Type B pancreatic cell (in vitro differentiated cells): ENCODE results near the gene TAOK2. TPM values are rescaled to one million over a fixed set of nuclear protein-coding genes. Genes with fewer than 3 reads are reported as not detected.
"Not testable (repeated sequence)": the region's sequence is repeated elsewhere in the genome, so short reads cannot be mapped to it uniquely, and the experiment has no call there.

Experiments
- DNase-seq: peaks from one replicate; pipeline ENCODE4 v3.0.0; 2021; ENCODE audit warnings: mixed read lengths; ENCODE audit not compliant: unreplicated experiment; ENCODE audit errors: extremely low spot score
- H3K27ac Mint-ChIP-seq: 2 replicates; pipeline ENCODE4 v1.8.0; 2021; ENCODE audit warnings: mild to moderate bottlenecking, mixed read lengths
- H3K27me3 Mint-ChIP-seq: 2 replicates; pipeline ENCODE4 v1.8.0; 2021; ENCODE audit warnings: mixed read lengths
- H3K36me3 Mint-ChIP-seq: 2 replicates; pipeline ENCODE4 v1.8.0; 2021; ENCODE audit warnings: mixed read lengths
- H3K4me1 Mint-ChIP-seq: one replicate; pipeline ENCODE4 v1.8.0; 2021; ENCODE audit warnings: mixed read lengths; ENCODE audit not compliant: unreplicated experiment
- H3K4me3 Mint-ChIP-seq: 2 replicates; pipeline ENCODE4 v1.8.0; 2021; ENCODE audit warnings: mild to moderate bottlenecking, mixed read lengths
- H3K9me3 Mint-ChIP-seq: 2 replicates; pipeline ENCODE4 v1.8.0; 2021; ENCODE audit warnings: mixed read lengths
- CTCF ChIP-seq: fragments of 200-600 bp; sonication (generic); conservative IDR thresholded peaks from 2 replicates; pipeline ENCODE4 v1.5.0; 2021; ENCODE audit warnings: antibody characterized with exemption, mild to moderate bottlenecking
- total RNA-seq: library from RNA; stranded (reverse); gene quantifications from 2 replicates; pipeline ENCODE4 v1.2.1, GENCODE V29; 2021; ENCODE audit warnings: low replicate concordance

The TAOK2 gene
- total RNA-seq, 1 donor from 2014 or later = 52.4 TPM

- peaks cover 21% of the 10 kb centered on the region for H3K27me3 Mint-ChIP-seq
- TF ChIP-seq CTCF = no peak
- H3K4me3 Mint-ChIP-seq = no peak overlapping the region
- peaks cover 5% of the 10 kb centered on the region for H3K4me1 Mint-ChIP-seq
- DNase-seq = no peak
- no peaks in the 10 kb centered on the region for H3K9me3 Mint-ChIP-seq
- no peaks in the 10 kb centered on the region for H3K36me3 Mint-ChIP-seq
- no peak overlapping the region for H3K27ac Mint-ChIP-seq
Measured at GRCh38 chr16:30017277-30017656, 43.6 kb downstream of the TAOK2 start.

GRCh38 chr16:30017937-30018336 lies 44.3 kb downstream of the TAOK2 start:
- H3K27ac Mint-ChIP-seq, H3K9me3 Mint-ChIP-seq, DNase-seq, H3K4me3 Mint-ChIP-seq, H3K36me3 Mint-ChIP-seq, H3K4me1 Mint-ChIP-seq: not testable (repeated sequence)
- H3K27me3 Mint-ChIP-seq = peaks cover 20% of the 10 kb centered on the region

- Mint-ChIP-seq H3K36me3 (no peaks in the 10 kb centered on the region), H3K4me1 (peaks cover 5% of the 10 kb centered on the region), H3K9me3 (no peaks in the 10 kb centered on the region), H3K27ac (no peak overlapping the region), H3K4me3 (peak overlapping the region; percentile 48), H3K27me3 (peaks cover 20% of the 10 kb centered on the region)
- DNase-seq = no peak
- no peak for TF ChIP-seq CTCF
Measured at GRCh38 chr16:30018731-30019158, 45.1 kb downstream of the TAOK2 start.

GRCh38 chr16:30022887-30023286 lies 49.2 kb downstream of the TAOK2 start, which contains the start of gene C16orf92:
Gene C16orf92 (plus strand): TSS chr16:30023198. CDS start chr16:30023341, 143 bp downstream.
- no peak for DNase-seq
- Mint-ChIP-seq H3K9me3 (no peaks in the 10 kb centered on the region), H3K27ac (no peak within 1 kb of the TSS), H3K4me1 (peaks cover 5% of the 10 kb centered on the region), H3K4me3 (no peak within 1 kb of the TSS), H3K27me3 (peaks cover 40% of the 10 kb centered on the region), H3K36me3 (no peaks in the 10 kb centered on the region)
- no peak for TF ChIP-seq CTCF

GRCh38 chr16:30023586-30023985 lies 49.9 kb downstream of the TAOK2 start:
- peaks cover 5% of the 10 kb centered on the region for H3K4me1 Mint-ChIP-seq
- no peaks in the 10 kb centered on the region for H3K9me3 Mint-ChIP-seq
- TF ChIP-seq CTCF = no peak
- no peak overlapping the region for H3K4me3 Mint-ChIP-seq
- no peak overlapping the region for H3K27ac Mint-ChIP-seq
- no peak for DNase-seq
- H3K36me3 Mint-ChIP-seq = no peaks in the 10 kb centered on the region
- H3K27me3 Mint-ChIP-seq = peaks cover 46% of the 10 kb centered on the region

GRCh38 chr16:30024451-30024850 lies 50.8 kb downstream of the TAOK2 start:
- H3K27ac Mint-ChIP-seq = no peak overlapping the region
- peaks cover 5% of the 10 kb centered on the region for H3K4me1 Mint-ChIP-seq
- no peaks in the 10 kb centered on the region for H3K9me3 Mint-ChIP-seq
- no peaks in the 10 kb centered on the region for H3K36me3 Mint-ChIP-seq
- peaks cover 50% of the 10 kb centered on the region for H3K27me3 Mint-ChIP-seq
- TF ChIP-seq CTCF = no peak
- no peak for DNase-seq
- H3K4me3 Mint-ChIP-seq = no peak overlapping the region
